HG03565 (cell line): ENCODE measurements around the gene CNNM3.
"Not testable (repeated sequence)": the region's sequence is repeated elsewhere in the genome, so short reads cannot be mapped to it uniquely, and the experiment has no call there.

ENCODE experiments used
- ATAC-seq: cut with Tn5 transposase; IDR thresholded peaks from one replicate; pipeline ENCODE4 v1.9.1; 2021; ENCODE audit warnings: mild to moderate bottlenecking, moderate library complexity; ENCODE audit not compliant: unreplicated experiment

CNNM3 gene

DNA sequence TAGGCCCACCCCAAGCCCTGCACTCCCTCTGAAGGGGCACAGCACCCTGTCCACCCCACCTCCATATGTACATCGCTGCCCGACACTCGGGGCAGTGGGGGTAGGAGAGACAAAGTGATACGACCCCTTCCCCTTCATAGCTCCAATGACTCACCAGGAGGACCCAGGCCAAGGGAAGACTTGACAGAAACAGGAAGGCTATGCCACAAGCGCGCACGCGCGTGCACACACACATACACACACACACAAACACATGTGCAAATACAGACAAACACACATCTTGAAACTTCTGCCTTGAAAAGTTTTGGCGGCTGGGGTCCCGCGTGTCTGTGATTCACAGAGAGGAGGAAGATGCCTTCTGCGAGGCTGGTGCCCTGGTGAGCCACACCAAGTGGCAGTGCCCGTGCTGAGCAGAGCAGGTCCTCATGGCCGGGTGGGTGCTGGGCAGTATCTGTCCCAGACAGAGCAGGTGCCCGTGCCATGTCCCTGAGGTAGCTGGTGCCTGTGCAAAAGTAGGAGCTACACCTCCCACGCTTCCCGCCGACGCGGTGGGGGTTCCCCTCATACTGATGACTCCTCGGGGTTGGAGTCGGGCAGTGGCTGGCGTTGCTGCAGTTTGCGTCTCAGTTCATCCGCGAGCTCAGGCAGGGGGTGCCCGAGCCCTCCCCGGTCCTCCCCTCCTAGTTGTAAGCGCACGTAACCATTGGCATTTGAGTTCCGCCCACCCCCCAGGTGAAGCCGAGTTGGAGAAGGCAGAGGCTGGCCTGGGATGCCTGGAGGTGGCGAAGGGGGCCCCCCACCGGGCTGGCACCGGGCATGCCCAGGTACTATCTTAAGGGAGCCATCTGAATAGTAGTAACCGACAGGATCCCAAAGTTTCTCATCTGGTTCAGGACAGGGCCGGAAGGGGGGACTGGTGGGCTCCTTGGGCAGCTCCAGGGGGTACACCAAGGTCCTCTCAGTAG, 44.3 kb downstream of the CNNM3 start:
- ATAC-seq = no peak

GRCh38 chr2:96861074-96861473, 45.0 kb downstream of the CNNM3 start:
- no peak for ATAC-seq

DNA sequence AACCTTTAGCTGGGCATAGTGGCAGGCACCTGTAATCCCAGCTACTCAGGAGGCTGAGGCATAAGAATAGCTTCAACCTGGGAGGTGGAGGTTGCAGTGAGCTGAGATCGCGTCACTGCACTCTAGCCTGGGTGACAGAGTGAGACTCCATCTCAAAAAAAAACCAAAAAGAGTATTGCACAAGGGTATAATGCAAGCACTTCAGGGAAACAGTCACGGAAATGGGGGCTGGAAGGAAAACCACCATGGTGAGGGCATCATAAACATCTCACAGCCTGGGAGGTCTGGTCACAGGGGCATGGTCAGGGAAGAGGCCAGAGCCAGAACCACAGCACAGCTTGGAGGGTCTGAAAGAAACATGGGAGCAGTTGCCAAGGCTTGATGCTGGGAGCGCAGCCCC, 47.0 kb downstream of the CNNM3 start:
- not testable (repeated sequence) for ATAC-seq

DNA sequence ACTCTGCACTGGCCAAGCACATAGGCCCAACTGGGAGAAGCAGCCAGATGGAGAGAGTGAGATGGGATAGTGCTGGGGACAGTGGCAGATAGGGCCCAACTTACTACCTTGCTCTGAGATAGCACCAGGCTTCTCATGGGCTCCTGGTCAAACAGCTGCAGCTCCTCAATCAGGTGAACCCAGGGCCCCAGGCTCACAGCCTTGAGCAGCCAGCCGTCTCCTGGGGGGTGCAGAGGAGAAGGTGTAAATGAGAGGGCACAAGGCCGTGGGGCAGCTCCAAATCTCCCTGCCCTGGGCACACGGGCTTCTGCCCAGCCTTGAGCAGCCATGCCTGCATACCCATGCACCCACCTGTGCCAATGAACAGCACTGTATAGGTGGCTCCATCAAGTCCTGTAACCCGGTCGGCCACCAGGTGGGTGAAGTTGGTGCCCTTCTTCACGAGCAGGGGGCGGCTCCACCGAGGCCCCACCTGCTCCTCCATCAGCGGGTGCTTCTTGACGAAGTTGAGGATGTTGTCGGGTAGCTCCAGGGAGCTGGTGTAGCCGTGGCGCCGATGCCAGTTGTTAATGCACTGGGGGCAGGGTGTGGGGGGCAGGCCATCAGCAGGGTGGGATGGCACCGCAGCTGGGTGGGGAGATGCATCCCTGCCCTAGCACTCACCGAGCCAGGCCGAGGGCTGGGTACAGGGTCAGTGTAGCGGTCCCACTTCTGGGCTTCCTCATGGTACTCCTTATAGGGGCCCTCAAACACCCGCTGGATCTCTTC, 47.7 kb downstream of the CNNM3 start:
- ATAC-seq = no peak

GRCh38 chr2:96864343-96865091, 48.4 kb downstream of the CNNM3 start:
- ATAC-seq = no peak

DNA sequence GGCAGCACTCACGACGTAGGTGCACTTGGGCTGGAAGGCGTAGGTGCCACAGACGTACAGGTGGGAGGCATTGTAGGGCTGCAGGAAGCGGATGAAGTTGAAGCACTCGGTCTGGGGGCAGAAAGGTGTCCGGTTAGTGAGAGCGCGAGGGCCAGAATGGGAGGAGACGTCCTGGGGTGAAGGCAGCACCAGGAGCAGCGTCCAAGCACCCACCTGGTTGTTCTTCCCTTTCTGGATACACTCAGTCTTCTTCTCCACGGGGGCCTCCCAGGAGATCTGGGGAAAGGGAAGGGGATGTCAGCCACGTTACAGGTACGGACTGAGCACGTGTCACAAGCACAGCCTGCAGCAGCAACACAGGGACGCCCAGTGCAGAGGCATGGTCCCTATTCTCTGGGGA, 49.6 kb downstream of the CNNM3 start:
- no peak for ATAC-seq

DNA sequence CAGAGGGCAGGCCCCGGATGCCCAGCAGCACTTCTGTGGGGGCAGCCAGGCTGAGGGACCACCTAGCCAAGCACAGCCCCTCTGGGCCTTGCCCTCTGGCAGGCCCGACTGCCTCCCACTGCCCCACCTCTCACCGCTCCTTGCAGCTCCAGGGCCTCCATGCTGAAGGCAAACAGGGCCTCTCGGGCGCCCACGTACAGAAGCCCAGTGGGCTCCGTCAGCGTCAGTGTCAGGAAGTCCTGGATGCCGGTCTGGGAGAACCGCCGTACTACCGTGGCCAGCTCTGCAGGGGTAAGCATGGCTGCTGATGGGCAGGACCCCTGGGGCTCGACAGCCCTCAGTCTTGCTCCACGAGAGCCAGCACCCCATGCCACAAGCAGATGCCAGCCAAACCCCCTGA, 50.1 kb downstream of the CNNM3 start:
- no peak for ATAC-seq

DNA sequence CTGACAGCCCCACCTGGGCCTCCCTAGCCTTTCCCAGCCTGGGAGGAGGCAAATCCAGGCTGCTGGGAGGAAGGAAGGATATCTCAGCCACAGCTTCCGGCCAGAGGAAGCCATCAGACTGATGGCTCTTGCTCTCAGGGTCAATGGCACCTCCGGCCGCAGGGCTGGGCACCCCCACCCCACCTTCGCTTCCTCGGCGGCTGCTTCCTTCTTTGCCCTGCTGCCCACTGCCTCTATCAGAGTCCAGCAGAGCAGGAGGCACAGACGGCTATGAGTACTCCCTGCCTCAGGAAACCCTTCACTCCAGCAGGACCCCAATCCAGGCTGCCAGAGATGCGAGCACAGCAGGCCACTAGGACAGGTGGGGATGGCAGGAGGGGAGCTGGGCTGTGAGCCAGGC, 50.5 kb downstream of the CNNM3 start:
- ATAC-seq = no peak

GRCh38 chr2:96866986-96867755, 51.1 kb downstream of the CNNM3 start:
- no peak for ATAC-seq

DNA sequence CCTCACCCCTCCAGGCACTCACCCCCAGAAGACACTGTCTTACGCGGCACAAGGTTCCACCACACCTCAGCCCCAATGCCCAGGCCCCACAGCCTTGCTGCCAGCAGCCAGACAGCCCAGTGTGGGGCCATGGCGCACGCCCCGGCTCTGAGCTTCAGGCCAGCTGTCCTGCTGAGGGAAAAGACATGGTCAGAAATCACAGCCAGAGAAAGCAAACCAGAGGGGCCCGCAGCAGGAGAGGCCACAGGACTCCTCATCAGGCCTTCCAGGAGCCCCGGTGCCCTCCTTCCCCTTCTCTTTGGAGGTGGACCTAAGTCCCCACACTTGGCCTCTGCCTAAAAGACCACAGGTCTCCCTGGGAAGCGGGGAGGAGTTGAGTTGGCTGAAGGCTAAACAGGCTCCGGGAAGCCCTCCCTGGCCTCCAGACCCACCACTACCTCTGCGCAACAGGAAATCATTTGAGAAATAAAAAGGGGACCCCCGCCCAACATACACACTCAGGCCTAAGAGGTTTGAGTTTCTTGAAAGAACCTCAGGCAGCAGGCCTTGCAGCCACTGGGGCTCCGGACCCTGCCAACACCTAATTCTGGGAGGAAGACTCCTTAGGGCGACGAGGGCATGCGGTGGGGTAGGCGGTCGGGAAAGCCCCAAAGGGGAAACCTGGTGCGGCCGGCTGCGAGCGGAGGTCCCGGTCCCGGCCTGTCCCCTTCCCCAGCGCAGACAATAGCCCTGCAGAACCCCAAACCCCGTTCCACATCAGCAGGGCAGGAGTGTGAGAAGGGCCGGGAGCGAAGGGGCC, 51.9 kb downstream of the CNNM3 start:
- no peak for ATAC-seq

DNA sequence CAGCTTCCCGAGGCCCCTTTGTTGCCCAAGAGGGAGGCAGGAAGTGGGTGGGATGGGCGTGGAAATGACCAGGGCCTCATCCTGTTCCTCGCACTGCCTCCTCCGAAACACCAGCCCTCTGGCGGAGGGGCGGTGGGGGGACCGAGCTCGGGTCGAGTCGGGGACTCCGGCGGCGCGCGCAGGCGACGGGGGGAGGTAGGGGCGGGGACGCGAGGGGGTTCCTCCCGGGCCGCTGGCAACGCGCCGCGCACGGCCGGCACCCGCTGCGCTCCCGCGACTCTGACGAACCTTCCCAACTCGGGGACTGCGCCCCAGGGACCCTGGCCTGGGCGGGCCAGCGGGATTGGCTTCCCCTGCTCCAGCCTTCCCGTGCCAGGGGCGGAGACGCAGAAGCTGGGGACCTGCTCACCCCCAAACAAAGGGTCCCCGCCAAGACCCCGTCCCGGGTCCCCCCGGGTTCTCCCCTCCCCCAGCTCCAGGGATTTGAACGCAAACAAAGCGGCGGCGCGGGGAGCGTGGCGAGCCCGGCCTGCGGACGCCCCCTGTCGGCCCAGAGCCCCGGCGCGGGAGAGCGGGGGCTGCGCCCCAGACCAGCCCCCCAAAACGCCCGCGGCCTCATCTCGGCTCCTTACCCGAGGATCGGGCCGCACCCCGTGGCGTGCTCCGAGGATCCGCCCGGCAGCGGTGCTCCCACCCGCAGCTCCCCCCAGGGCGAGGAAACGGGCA, 52.6 kb downstream of the CNNM3 start:
- no peak for ATAC-seq

DNA sequence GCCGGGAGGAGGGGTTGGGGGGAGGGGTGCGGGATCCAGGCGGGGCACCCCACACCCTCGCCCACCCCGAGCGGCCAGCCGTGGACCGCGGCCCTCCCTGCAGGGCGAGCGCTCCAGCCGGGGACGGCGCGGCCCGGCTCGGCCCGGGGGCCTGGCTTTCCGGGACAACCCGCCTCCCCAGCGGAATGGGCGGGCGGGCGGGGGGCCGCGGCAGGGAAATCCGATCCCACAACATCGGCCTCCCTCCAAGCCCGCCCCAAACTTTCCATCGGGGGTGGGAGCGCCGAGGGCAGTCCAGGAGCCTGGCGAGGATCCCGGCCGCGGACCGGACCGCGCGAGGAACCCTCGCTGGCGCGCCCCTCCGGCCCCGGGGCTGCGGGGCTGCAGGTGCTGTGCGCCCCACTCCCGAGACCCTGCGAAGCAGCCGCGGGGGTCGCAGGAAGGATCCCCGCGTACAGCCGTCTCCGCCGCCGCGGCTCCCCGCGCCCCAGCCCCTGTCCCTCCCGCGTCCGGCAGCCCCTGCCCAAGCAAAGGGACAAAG, 53.3 kb downstream of the CNNM3 start:
- ATAC-seq = no peak

GRCh38 chr2:96869822-96870625, 54.0 kb downstream of the CNNM3 start, which contains the start of gene SEMA4C:
TSS of gene SEMA4C (minus strand) at chr2:96870080. CDS start at chr2:96867886, 2,194 bp downstream.
- ATAC-seq = no peak

- ATAC-seq = no peak
These were observed 54.7 kb downstream of the CNNM3 start for GRCh38 chr2:96870626-96871255.

GRCh38 chr2:96872591-96873349, 56.7 kb downstream of the CNNM3 start:
- no peak for ATAC-seq

DNA sequence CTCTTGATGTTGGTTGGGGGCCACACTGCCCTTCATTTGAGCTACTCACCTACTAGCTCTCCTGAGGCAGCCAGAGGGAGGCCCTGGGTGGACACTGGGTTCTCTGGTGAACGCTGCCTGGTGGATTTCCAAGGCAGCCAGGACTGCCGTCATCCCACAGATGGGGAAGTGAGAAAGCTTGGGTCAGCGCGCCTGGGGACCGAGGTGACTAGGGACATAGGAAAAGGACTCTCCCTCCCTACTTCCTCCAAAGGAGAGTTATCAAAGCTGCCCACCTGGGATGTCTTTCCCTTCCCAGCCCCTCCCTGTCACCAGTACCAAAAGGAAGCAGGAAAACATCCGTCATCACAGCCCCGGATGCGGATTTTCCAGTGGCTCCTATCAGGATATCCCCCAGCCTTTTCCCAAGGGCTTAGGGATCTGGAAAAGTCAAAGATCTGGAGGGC, 57.6 kb downstream of the CNNM3 start:
- ATAC-seq = no peak
